NCI-H2081 (cell line): Measurements from ENCODE around the gene PTPRN.

Experiments used
- DNase-seq, 2 experiments: peaks; one replicate each; lab custom pipeline; 2025; lab: John Stamatoyannopoulos, UW

PTPRN gene

GRCh38 chr2:219245148-219245898, 63.9 kb downstream of the PTPRN start, which contains the start of the genes GLB1L and STK16:
TSS of gene GLB1L (minus strand) at chr2:219245444. CDS start at chr2:219243573, 1,871 bp downstream.
TSS of gene STK16 (plus strand) at chr2:219245479. CDS start at chr2:219246000, 521 bp downstream.
- peak; percentile 85 to 91 for DNase-seq

GRCh38 chr2:219244789-219245147, 64.4 kb downstream of the PTPRN start:
- DNase-seq: no peak

- no peak for DNase-seq
Measured at GRCh38 chr2:219243291-219243761, 65.9 kb downstream of the PTPRN start.
